GM13977 (cell line): ENCODE measurements around the gene ITIH5.

Experiments
- DNase-seq: peaks from one replicate; pipeline ENCODE4 v3.0.0; 2012; ENCODE audit warnings: low spot score
- CTCF ChIP-seq: IDR thresholded peaks from 2 replicates; pipeline ENCODE4 v1.5.1; 2012; ENCODE audit warnings: mild to moderate bottlenecking, control low read depth; ENCODE audit not compliant: insufficient read depth; ENCODE audit errors: extremely low read depth, missing control alignments
- in situ Hi-C: fragments of 300-500 bp; cut with MboI; formaldehyde crosslinking; loops from one replicate; pipeline ENCODE4 v1.12.0; 2022; ENCODE audit warnings: low sequenced_read_pairs, low pct_unique_long_range_greater_than_20kb, mixed read lengths, inconsistent platforms; ENCODE audit not compliant: unreplicated experiment

The ITIH5 gene

GRCh38 chr10:7544203-7544602, 122.6 kb downstream of the ITIH5 start:
- no peak for TF ChIP-seq CTCF
- in situ Hi-C loops, result no loop called here
- DNase-seq, result no peak

GRCh38 chr10:7542189-7542914, 124.4 kb downstream of the ITIH5 start:
- no peak for TF ChIP-seq CTCF
- in situ Hi-C loops, result no loop called here
- DNase-seq, result no peak

- no peak for TF ChIP-seq CTCF
- no peak for DNase-seq
- in situ Hi-C loops, result no loop called here
Measured at GRCh38 chr10:7541137-7542087, 125.4 kb downstream of the ITIH5 start.

- no peak for TF ChIP-seq CTCF
- no peak for DNase-seq
- in situ Hi-C loops, result no loop called here
Measured at GRCh38 chr10:7538970-7539654, 127.7 kb downstream of the ITIH5 start.

- in situ Hi-C loops, result no loop called here
- TF ChIP-seq CTCF, result no peak
- DNase-seq, result no peak
Measured at GRCh38 chr10:7537126-7537525, 129.6 kb downstream of the ITIH5 start.

- in situ Hi-C loops, result no loop called here
- no peak for TF ChIP-seq CTCF
- no peak for DNase-seq
Measured at GRCh38 chr10:7534480-7534852, 132.3 kb downstream of the ITIH5 start.
